DND-41 (cell line): Measurements from ENCODE around the gene TMEM51.

Experiments used
- CTCF ChIP-seq: IDR thresholded peaks from 2 replicates; pipeline ENCODE4 v1.5.1; 2012; ENCODE audit warnings: borderline replicate concordance, low read length, moderate library complexity, mild to moderate bottlenecking; ENCODE audit not compliant: poor library complexity, severe bottlenecking; ENCODE audit errors: extremely low read depth
- EZH2 ChIP-seq: IDR thresholded peaks from 3 replicates; pipeline ENCODE4 v1.6.1; 2012; ENCODE audit warnings: borderline replicate concordance, low read depth, mild to moderate bottlenecking, moderate library complexity, low read length, inconsistent platforms; ENCODE audit not compliant: severe bottlenecking

- TF ChIP-seq CTCF = no peak
- no peak for TF ChIP-seq EZH2
Measured at GRCh38 chr1:15113146-15113545, 40.4 kb upstream of the TMEM51 start.
